ENCODE results near the gene PRELP. TPM values are rescaled to one million over a fixed set of nuclear protein-coding genes. Genes with fewer than 3 reads are reported as not detected.

Gene PRELP
- total and polyA plus RNA-seq, 2 experiments from 2014 or later, result 0.26 TPM; not detected in 1

- TF ChIP-seq, protein P1, sequence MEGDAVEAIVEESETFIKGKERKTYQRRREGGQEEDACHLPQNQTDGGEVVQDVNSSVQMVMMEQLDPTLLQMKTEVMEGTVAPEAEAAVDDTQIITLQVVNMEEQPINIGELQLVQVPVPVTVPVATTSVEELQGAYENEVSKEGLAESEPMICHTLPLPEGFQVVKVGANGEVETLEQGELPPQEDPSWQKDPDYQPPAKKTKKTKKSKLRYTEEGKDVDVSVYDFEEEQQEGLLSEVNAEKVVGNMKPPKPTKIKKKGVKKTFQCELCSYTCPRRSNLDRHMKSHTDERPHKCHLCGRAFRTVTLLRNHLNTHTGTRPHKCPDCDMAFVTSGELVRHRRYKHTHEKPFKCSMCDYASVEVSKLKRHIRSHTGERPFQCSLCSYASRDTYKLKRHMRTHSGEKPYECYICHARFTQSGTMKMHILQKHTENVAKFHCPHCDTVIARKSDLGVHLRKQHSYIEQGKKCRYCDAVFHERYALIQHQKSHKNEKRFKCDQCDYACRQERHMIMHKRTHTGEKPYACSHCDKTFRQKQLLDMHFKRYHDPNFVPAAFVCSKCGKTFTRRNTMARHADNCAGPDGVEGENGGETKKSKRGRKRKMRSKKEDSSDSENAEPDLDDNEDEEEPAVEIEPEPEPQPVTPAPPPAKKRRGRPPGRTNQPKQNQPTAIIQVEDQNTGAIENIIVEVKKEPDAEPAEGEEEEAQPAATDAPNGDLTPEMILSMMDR (IDR thresholded peaks at IDR 0.05; ENCODE audit: low read depth, low read length), result no peak
- no peaks in the 10 kb centered on the region for H3K4me1 ChIP-seq (ENCODE audit: low read depth)
- H3K4me3 ChIP-seq, result no peak overlapping the region
- no peak for DNase-seq (ENCODE audit: low read depth in 1 of 2, low spot score in 1 of 2)
- H3K36me3 ChIP-seq, result no peaks in the 10 kb centered on the region
- no peaks in the 10 kb centered on the region for H3K27me3 ChIP-seq
- H3K27ac ChIP-seq, result no peak overlapping the region
- no peaks in the 10 kb centered on the region for H3K9me3 ChIP-seq (ENCODE audit: low read depth)
Measured at GRCh38 chr1:203435615-203436014, 40.0 kb upstream of the PRELP start.

- TF ChIP-seq, protein P1 (IDR thresholded peaks at IDR 0.05; ENCODE audit: low read depth, low read length), result no peak
- Histone ChIP-seq H3K4me3 (no peak overlapping the region), H3K4me1 (ENCODE audit: low read depth) (peaks cover 11% of the 10 kb centered on the region)
Measured at GRCh38 chr1:203437696-203438315, 37.8 kb upstream of the PRELP start.

DNA sequence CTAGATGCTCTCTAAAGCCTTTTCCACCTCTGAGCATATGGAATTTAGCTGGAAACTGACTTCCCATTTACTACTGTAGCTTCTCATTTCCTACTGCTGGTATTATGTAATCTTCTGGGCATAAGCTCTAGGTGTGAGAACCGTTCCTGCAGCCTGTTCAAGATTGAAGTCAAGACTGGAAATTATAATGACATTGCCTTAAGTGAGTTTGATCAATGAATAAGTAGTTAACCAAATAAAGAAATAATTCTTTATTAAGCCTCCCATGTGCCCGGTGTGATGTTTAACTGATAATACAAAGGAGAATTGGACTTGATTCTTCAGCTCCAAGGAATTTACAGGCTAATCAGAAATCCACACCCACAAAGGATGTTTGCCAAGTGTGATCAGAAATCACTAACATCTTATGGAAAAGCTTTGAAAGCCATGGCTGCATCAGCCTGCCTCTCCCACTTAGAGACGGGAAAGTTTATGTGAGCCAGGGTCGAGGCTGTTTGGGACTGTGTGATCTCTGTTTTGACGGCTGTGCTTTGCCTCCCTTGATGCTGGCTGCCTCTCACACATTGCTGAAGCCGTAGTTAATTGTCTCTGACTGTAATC, 36.4 kb upstream of the PRELP start:
- Histone ChIP-seq H3K4me1 (ENCODE audit: low read depth) (peaks cover 11% of the 10 kb centered on the region), H3K36me3 (no peaks in the 10 kb centered on the region), H3K9me3 (ENCODE audit: low read depth) (no peaks in the 10 kb centered on the region), H3K27me3 (no peaks in the 10 kb centered on the region), H3K4me3 (no peak overlapping the region), H3K27ac (no peak overlapping the region)
- peak in 1 of 2 donors; percentile 16 for DNase-seq (ENCODE audit: low read depth in 1 of 2, low spot score in 1 of 2)
- TF ChIP-seq, protein P1 (IDR thresholded peaks at IDR 0.05; ENCODE audit: low read depth, low read length), result no peak

More at GRCh38 chr1:203437696-203438315, 37.8 kb upstream of the PRELP start:
- H3K36me3 ChIP-seq, result no peaks in the 10 kb centered on the region
- no peaks in the 10 kb centered on the region for H3K27me3 ChIP-seq
- H3K27ac ChIP-seq, result no peak overlapping the region
- no peaks in the 10 kb centered on the region for H3K9me3 ChIP-seq (ENCODE audit: low read depth)
- no peak for DNase-seq (ENCODE audit: low read depth in 1 of 2, low spot score in 1 of 2)

- Histone ChIP-seq H3K27me3 (no peaks in the 10 kb centered on the region), H3K9me3 (ENCODE audit: low read depth) (no peaks in the 10 kb centered on the region), H3K27ac (no peak overlapping the region), H3K4me3 (no peak overlapping the region), H3K4me1 (ENCODE audit: low read depth) (peaks cover 11% of the 10 kb centered on the region), H3K36me3 (no peaks in the 10 kb centered on the region)
- DNase-seq (ENCODE audit: low read depth in 1 of 2, low spot score in 1 of 2), result peak; percentile 57 to 93
- TF ChIP-seq, protein P1 (IDR thresholded peaks at IDR 0.05; ENCODE audit: low read depth, low read length), result peak; percentile 68
Measured at GRCh38 chr1:203440771-203441170, 34.8 kb upstream of the PRELP start.

DNA sequence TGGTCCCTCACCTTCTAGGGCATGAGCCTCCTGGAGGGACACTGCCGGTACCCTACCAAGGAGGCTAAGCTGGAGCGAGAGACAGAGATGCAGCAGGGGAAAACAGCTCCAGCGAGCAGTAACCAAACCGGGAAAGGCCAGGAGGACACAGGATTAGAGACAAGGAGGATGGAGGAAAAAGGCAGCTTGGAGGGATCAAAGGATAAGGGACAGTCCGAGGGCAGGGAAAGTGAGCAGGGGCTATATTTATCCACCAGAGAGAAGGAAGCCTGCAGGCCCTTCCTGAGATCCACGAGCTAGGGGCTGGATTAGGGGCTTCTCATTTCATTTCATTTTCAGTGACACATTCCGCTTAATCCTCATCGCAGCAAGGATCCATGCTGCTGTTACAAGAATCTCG, 33.8 kb upstream of the PRELP start:
- peaks cover 11% of the 10 kb centered on the region for H3K4me1 ChIP-seq (ENCODE audit: low read depth)
- no peak overlapping the region for H3K4me3 ChIP-seq
- TF ChIP-seq, protein P1 (IDR thresholded peaks at IDR 0.05; ENCODE audit: low read depth, low read length), result no peak
- H3K36me3 ChIP-seq, result no peaks in the 10 kb centered on the region
- H3K9me3 ChIP-seq (ENCODE audit: low read depth), result no peaks in the 10 kb centered on the region
- no peaks in the 10 kb centered on the region for H3K27me3 ChIP-seq
- H3K27ac ChIP-seq, result no peak overlapping the region
- DNase-seq (ENCODE audit: low read depth in 1 of 2, low spot score in 1 of 2), result no peak

Measured in cardiac muscle cell (in vitro differentiated cells and primary cell).